H1 (cell line): ENCODE results near the gene CTBP2. TPM values are rescaled to one million over a fixed set of nuclear protein-coding genes. Genes with fewer than 3 reads are reported as not detected.

Experiments
- CTCF ChIA-PET: fragments of 300-600 bp; sonication (Branson Sonifier 250); formaldehyde crosslinking; loops from one replicate; lab custom pipeline; 2021; ENCODE audit not compliant: partially characterized antibody; lab: Charles Lee
- POLR2A ChIA-PET: fragments of 300-600 bp; sonication (Branson Sonifier 250); formaldehyde crosslinking; loops from one replicate; lab custom pipeline; 2021; ENCODE audit warnings: inconsistent platforms; ENCODE audit not compliant: partially characterized antibody; lab: Charles Lee
- DNase-seq, 2 experiments: peaks; one replicate each; pipeline versions ENCODE4 v3.0.0 to v3.0.0-alpha.2; 2010 to 2022; ENCODE audit warnings: low spot score in 2 of 2, low read depth in 1 of 2, mixed read lengths in 1 of 2
- FAIRE-seq: peaks from 2 replicates; lab custom pipeline; 2011; peaks lifted over from hg19 to GRCh38; lab: Jason Lieb, UNC
- H2AFZ ChIP-seq: 2 replicates; pipeline ENCODE4 v1.8.1; 2012; ENCODE audit warnings: low read length, inconsistent platforms
- H2AK5ac ChIP-seq: 2 replicates; pipeline ENCODE4 v1.6.1; 2013; ENCODE audit warnings: low read depth, low read length
- H2BK120ac ChIP-seq: replicated peaks from 2 replicates; pipeline ENCODE3; 2013; ENCODE audit warnings: low read depth, low read length, inconsistent platforms
- H2BK12ac ChIP-seq: 2 replicates; pipeline ENCODE4 v1.6.1; 2013; ENCODE audit warnings: low read depth, low read length
- H2BK15ac ChIP-seq: 2 replicates; pipeline ENCODE4 v1.6.1; 2013; ENCODE audit warnings: low read length
- H2BK20ac ChIP-seq: 2 replicates; pipeline ENCODE4 v1.6.1; 2013; ENCODE audit warnings: low read length
- H2BK5ac ChIP-seq: 2 replicates; pipeline ENCODE4 v1.6.1; 2013; ENCODE audit warnings: low read depth, low read length
- H3K14ac ChIP-seq: 2 replicates; pipeline ENCODE4 v1.6.1; 2013; ENCODE audit warnings: inconsistent platforms; ENCODE audit not compliant: insufficient read length
- H3K18ac ChIP-seq: 2 replicates; pipeline ENCODE4 v1.6.1; 2013; ENCODE audit warnings: low read length; ENCODE audit errors: extremely low read depth
- H3K23ac ChIP-seq: 2 replicates; pipeline ENCODE4 v1.6.1; 2013; ENCODE audit warnings: inconsistent platforms; ENCODE audit not compliant: insufficient read length
- H3K23me2 ChIP-seq: 2 replicates; pipeline ENCODE4 v1.6.1; 2013; ENCODE audit warnings: low read depth, low read length
- H3K27ac ChIP-seq: 2 replicates; pipeline ENCODE4 v1.6.1; 2011; ENCODE audit warnings: low read depth, low read length, inconsistent platforms
- H3K27me3 ChIP-seq, 4 experiments: replicated peaks in 1 of 4; 1 replicate in 1 of 4; 2 replicates in 3 of 4; pipeline versions ENCODE4 v1.6.1 to v1.8.1; 2011 to 2013; ENCODE audit warnings: low read length in 3 of 4, mild to moderate bottlenecking in 3 of 4, inconsistent platforms in 2 of 4, mixed read lengths in 2 of 4, moderate library complexity in 1 of 4; ENCODE audit not compliant: control insufficient read depth in 3 of 4, insufficient read depth in 3 of 4; ENCODE audit errors: extremely low read depth in 1 of 4
- H3K36me3 ChIP-seq, 4 experiments: 2 replicates each; pipeline versions ENCODE4 v1.6.1 to v1.8.1; 2011 to 2013; ENCODE audit warnings: mild to moderate bottlenecking in 4 of 4, low read length in 3 of 4, moderate library complexity in 2 of 4, control low read depth in 1 of 4, inconsistent platforms in 1 of 4; ENCODE audit not compliant: insufficient read depth in 4 of 4, control insufficient read depth in 2 of 4
- H3K4ac ChIP-seq: replicated peaks from 2 replicates; pipeline ENCODE3; 2013; ENCODE audit warnings: low read length, low read depth, mixed read lengths, inconsistent platforms; ENCODE audit not compliant: insufficient read length
- H3K4me1 ChIP-seq, 4 experiments: replicated peaks in 1 of 4; 1 replicate in 1 of 4; 2 replicates in 3 of 4; pipeline versions ENCODE4 v1.6.1 to v1.8.1; 2011 to 2013; ENCODE audit warnings: low read length in 3 of 4, inconsistent platforms in 2 of 4, mixed read lengths in 1 of 4; ENCODE audit not compliant: insufficient read depth in 4 of 4, control insufficient read depth in 3 of 4
- H3K4me2 ChIP-seq, 2 experiments: 2 replicates each; pipeline versions ENCODE4 v1.6.1 to v1.8.1; 2011 to 2013; ENCODE audit warnings: low read depth in 2 of 2, low read length in 2 of 2, control low read depth in 1 of 2, inconsistent platforms in 1 of 2, mild to moderate bottlenecking in 1 of 2; ENCODE audit not compliant: insufficient read depth in 1 of 2
- H3K4me3 ChIP-seq, 4 experiments: fragments of 200-600, 300-600 bp in 1 of 4; sonication (generic), shearing (Covaris generic), sonication (Bioruptor Twin) in 1 of 4; 2 replicates each; pipeline versions ENCODE4 v1.5.1 to v1.8.1; 2011 to 2016; ENCODE audit warnings: low read length in 4 of 4, low read depth in 3 of 4, control low read depth in 2 of 4, inconsistent platforms in 2 of 4, mild to moderate bottlenecking in 2 of 4, mixed read lengths in 1 of 4, moderate library complexity in 1 of 4; ENCODE audit not compliant: insufficient read depth in 2 of 4; ENCODE audit errors: extremely low read depth in 1 of 4
- H3K56ac ChIP-seq: replicated peaks from 2 replicates; pipeline ENCODE3; 2013; ENCODE audit warnings: low read depth, mild to moderate bottlenecking, mixed read lengths, low read length, inconsistent platforms; ENCODE audit not compliant: insufficient read length
- H3K79me1 ChIP-seq: 2 replicates; pipeline ENCODE4 v1.6.1; 2013; ENCODE audit warnings: low read depth, low read length, control low read depth
- H3K79me2 ChIP-seq, 2 experiments: 2 replicates each; pipeline versions ENCODE4 v1.6.1 to v1.8.1; 2012 to 2013; ENCODE audit warnings: low read length in 2 of 2, mild to moderate bottlenecking in 2 of 2, inconsistent platforms in 1 of 2; ENCODE audit not compliant: insufficient read depth in 2 of 2, control insufficient read depth in 1 of 2
- H3K9ac ChIP-seq, 4 experiments: replicated peaks in 1 of 4; 1 replicate in 1 of 4; 2 replicates in 3 of 4; pipeline versions ENCODE4 v1.6.1 to v1.8.1; 2011 to 2013; ENCODE audit warnings: low read depth in 3 of 4, low read length in 3 of 4, control low read depth in 2 of 4, mild to moderate bottlenecking in 2 of 4, moderate library complexity in 2 of 4, inconsistent platforms in 1 of 4; ENCODE audit errors: extremely low read depth in 1 of 4
- H3K9me3 ChIP-seq, 2 experiments: 2 replicates each; pipeline versions ENCODE4 v1.6.1 to v1.8.1; 2012 to 2013; ENCODE audit warnings: mild to moderate bottlenecking in 2 of 2, moderate library complexity in 2 of 2, control low read depth in 1 of 2, inconsistent platforms in 1 of 2, low read depth in 1 of 2, low read length in 1 of 2, mixed read lengths in 1 of 2; ENCODE audit not compliant: insufficient read depth in 2 of 2
- H4K20me1 ChIP-seq, 2 experiments: replicated peaks in 1 of 2; 2 replicates each; pipeline versions ENCODE3 to v1.8.1; 2011 to 2013; ENCODE audit warnings: inconsistent platforms in 2 of 2, low read length in 2 of 2, mild to moderate bottlenecking in 1 of 2; ENCODE audit not compliant: insufficient read depth in 2 of 2, control insufficient read depth in 1 of 2
- H4K5ac ChIP-seq: 2 replicates; pipeline ENCODE4 v1.6.1; 2013; ENCODE audit warnings: low read length, low read depth, mixed read lengths, inconsistent platforms; ENCODE audit not compliant: insufficient read length
- H4K8ac ChIP-seq: 2 replicates; pipeline ENCODE4 v1.8.0; 2013; ENCODE audit warnings: mild to moderate bottlenecking, moderate library complexity, low read length, inconsistent platforms; ENCODE audit not compliant: insufficient read depth; ENCODE audit errors: extremely low read depth
- H4K91ac ChIP-seq: replicated peaks from 2 replicates; pipeline ENCODE3; 2013; ENCODE audit warnings: low read length, mixed read lengths, inconsistent platforms; ENCODE audit not compliant: insufficient read length
- RBBP5 ChIP-seq: IDR thresholded peaks from 2 replicates; pipeline ENCODE4 v1.7.1; 2012; ENCODE audit warnings: low read depth, mild to moderate bottlenecking, inconsistent platforms, low read length, moderate library complexity, borderline replicate concordance
- WGBS, 2 experiments: shearing (Covaris generic) in 1 of 2; methylation state at CpG; one replicate each; pipeline versions ENCODE4 v1.1.6 to v1.1.7; 2013 to 2015; ENCODE audit warnings: low lambda C conversion rate in 2 of 2, mixed read lengths in 2 of 2, inconsistent platforms in 1 of 2, low coverage in 1 of 2, missing lambda C conversion rate in 1 of 2; ENCODE audit not compliant: insufficient replicate concordance in 2 of 2, insufficient coverage in 1 of 2, insufficient read length in 1 of 2; ENCODE audit errors: extremely low coverage in 1 of 2, missing lambda C conversion rate in 1 of 2; 5-methylcytosine and 5-hydroxymethylcytosine counted together
- polyA plus RNA-seq, 7 experiments: library from polyadenylated mRNA; depleted of rRNA in 3 of 7; stranded (reverse) in 5 of 7; unstranded in 2 of 7; fragments of >200 nt in 5 of 7; fragments of 200-250 nt in 2 of 7; gene quantifications; 1 replicate in 5 of 7; 2 replicates in 1 of 7; 4 replicates in 1 of 7; pipeline versions ENCODE4 v1.2.1 to v1.2.3, GENCODE V29; 2011 to 2013; ENCODE audit warnings: missing spikeins in 2 of 7, mixed read lengths in 2 of 7
- total RNA-seq: library from RNA; stranded (reverse); fragmentation: NEBNext Ultra II Directional; extraction: Animal tissue kit (Norgen Biotek cat#: 25700); gene quantifications from 2 replicates; pipeline ENCODE4 v1.2.1, GENCODE V29; 2021
- TF ChIP-seq, protein P1 (sequence below): IDR thresholded peaks from 2 replicates; pipeline ENCODE4 v1.6.1; 2011; ENCODE audit warnings: low read length, improper control_type of control experiment

The CTBP2 gene
- total and polyA plus RNA-seq, 2 of the 8 experiments (the other 6 are each of a cell fraction or from before 2014, with no cell fraction given) = 208 to 221 TPM

DNA sequence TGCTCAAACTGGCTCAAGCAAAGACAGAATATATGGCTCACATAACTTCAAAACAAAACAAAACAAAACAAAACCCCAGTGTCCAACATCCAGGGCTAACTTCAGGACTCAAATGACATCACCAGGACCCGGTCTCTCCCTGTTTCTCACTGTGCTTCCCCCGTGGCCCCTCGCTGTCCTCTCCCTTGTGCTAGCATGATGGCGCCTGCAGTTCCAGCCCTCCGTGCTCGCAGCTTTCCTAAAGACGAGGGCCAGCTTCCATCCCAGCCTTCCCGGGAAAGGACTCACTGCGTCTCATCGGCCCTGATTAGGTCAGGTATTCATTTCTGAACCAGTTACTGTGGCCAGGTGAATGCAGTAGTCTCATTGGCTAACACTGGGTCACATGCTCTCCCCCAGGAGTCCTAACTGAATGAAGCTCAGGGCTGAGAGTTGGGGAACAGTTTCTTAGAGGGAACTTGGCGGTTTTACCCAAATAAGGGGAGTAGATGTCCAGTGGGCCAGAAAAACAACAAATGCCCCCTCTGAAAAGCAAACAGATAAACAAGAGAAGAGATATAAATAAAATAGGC is 33.0 kb upstream of the CTBP2 start:
- Histone ChIP-seq H4K91ac (no peak overlapping the region), H2BK12ac (no peak overlapping the region), H3K14ac (no peak overlapping the region), H2AK5ac (no peak overlapping the region), H2BK5ac (no peak overlapping the region), H3K4ac (no peak overlapping the region), H3K79me2 (no peaks in the 10 kb centered on the region), H2AFZ (peak overlapping the region; percentile 92), H3K18ac (no peak overlapping the region), H3K9me3 (no peaks in the 10 kb centered on the region), H3K4me3 (no peak overlapping the region), H4K20me1 (no peaks in the 10 kb centered on the region), H3K23me2 (no peaks in the 10 kb centered on the region), H3K79me1 (no peaks in the 10 kb centered on the region), H3K27me3 (no peaks in the 10 kb centered on the region), H4K5ac (no peak overlapping the region), H4K8ac (no peak overlapping the region), H3K9ac (no peak overlapping the region; a peak in 1 of 7 replicates), H3K4me1 (no peaks in the 10 kb centered on the region), H2BK15ac (no peak overlapping the region), H3K27ac (no peak overlapping the region), H2BK20ac (no peak overlapping the region), H3K56ac (no peak overlapping the region), H2BK120ac (no peak overlapping the region), H3K4me2 (no peak overlapping the region), H3K36me3 (no peaks in the 10 kb centered on the region), H3K23ac (no peak overlapping the region)
- FAIRE-seq (no peak), DNase-seq (no peak)
- 93% methylated on average over 11 of the region's 11 CpGs; no CpG with 5 or more reads in 1 of the 2 experiments for WGBS, 2 experiments
- TF ChIP-seq, protein P1, sequence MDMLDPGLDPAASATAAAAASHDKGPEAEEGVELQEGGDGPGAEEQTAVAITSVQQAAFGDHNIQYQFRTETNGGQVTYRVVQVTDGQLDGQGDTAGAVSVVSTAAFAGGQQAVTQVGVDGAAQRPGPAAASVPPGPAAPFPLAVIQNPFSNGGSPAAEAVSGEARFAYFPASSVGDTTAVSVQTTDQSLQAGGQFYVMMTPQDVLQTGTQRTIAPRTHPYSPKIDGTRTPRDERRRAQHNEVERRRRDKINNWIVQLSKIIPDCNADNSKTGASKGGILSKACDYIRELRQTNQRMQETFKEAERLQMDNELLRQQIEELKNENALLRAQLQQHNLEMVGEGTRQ = peak; percentile 60
- TF ChIP-seq RBBP5 = no peak
- ChIA-PET CTCF (interaction anchor here (1.2 kb wide), 1 partner anchor 10 kb away, joined by 5 read pairs; no protein-coding TSS in a partner anchor), POLR2A (no interaction called here)
